ENCODE data around the gene BAK1.

BAK1 gene

DNA sequence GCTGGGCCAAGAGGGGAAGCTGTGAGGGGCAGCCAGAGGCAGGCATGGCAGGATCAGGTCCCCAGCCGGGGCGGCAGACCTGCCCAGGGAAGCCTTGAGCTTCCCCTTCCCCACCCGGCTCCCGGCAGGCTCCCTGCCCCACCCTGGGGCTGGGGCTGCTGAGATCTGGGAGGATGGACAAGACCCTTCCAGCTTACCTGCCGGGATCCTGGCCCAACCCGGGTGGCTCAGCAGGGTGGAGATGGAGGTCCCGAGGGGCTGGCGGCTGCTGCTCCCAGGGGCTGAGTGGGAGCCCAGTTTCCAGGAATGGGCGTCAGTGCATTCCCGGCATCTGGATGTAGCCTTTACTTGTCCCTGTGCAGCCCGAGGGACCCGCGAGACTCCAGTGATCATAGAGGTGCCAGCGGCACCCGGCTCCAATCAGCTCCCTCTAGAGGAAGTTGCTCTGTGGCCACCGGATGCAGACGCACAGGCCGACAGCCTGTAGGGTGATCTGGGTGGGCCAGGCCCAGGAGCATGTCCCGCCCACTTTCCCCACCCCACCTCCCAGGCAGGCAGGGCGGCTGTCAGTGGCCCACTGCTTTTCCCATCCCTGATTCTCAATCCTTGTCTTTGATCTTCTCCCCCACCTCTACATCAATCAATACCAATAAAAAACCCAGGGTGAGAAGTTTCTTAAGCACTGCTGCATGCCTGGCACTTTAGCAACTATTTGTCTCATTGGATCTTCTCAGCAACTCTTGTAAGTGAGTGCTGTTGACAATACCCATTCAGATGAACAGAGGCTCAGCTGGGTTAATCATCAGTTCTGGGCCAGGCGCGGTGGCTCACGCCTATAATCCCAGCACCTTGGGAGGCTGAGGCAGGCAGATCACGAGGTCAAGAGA is at the start of gene BAK1:
TSS of gene BAK1 (minus strand) at position 449 of the 887 bp plus-strand sequence. CDS start 2,672 bp downstream, outside the sequence.
- DNase-seq: peak; percentile 68 to 76

DNA sequence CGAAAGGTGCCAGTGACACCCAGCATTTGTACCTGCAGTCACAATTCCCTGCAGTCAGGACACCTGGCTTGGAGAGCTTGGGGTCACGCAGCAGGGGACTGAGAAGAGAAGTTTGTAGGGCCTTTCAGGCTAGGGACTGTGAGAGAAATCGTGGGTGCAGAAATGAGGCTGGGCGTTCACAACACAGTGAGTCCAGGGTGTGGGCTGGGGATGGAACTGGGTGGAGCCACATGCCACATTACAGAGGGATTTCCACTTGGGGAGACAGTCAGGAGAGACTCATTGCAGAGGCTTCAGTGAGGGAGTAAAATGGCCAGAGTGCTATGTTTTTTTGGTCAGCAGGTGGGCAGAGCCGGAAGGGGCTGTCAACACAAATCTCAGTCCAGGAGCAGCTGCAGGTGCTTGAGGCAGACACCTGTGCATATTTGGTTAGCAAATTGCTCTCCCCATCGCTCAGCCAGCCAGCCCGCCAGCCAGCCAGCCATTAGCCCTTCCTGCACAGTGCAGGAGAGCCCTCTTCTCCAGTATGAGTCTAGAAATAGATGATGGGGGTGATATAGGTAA is 48.4 kb upstream of the BAK1 start:
- DNase-seq: no peak

DNA sequence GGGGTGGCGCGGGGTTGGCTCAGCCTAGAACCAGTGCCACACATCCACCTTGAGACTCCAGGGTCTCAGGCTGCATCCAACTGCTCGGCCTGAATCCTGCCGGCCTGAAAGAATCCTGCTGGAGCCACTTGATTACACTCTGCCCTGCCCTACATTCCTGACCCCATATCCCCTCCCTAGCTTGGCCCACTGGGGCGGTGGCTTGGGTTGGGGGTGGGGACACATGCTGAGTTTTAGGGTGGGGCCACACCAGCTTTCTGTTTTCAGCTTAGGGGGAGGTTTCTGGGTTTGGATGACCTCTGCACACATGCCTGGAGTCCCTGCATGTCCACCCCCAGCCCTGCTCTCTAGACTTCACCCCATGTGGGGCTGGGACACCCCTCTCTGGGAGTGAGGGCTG is 47.8 kb upstream of the BAK1 start:
- DNase-seq: no peak

DNA sequence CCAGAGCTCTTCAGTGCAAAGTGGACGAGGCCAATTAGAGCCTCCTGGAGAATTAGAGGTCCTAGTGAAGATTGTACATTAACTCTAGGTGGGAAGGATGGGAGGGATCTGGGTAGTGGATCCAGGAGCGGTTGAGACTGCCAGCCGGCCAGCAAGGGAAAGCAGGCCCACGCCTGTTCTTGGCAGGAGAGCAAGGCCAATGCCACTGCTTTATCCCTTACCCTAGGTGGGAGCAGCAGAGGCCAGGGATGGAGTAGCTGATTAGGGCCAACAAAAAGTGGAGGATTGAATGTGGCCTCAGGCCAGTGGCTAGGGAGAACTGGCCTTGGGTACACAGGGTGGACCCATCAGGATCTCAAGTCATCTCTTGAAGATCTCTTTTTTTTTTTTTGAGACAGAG is 44.8 kb upstream of the BAK1 start:
- DNase-seq: no peak

DNA sequence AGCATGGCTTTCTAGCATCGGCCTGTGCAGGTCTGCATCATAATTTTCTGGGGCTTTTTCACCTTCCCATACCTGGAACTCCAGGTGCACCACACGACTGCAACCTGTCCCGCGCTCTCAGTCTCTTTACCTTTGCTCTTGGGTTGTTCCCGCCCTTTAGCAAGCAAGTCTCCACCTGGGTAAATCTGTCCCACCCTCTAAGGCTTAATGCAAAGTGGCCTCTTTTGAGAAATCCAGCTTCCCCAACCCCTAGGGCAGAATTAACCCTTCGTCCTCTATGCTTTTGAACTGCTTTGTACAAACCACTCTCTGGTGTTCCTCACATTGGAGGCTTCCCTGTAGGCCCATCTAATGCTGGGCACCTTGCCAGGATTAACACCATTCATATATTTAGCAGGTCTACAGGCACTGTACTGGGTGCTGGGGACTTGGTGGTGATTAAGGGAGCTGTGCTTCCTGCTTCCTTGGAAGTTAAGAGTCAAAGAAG is 43.9 kb upstream of the BAK1 start:
- DNase-seq: no peak

DNA sequence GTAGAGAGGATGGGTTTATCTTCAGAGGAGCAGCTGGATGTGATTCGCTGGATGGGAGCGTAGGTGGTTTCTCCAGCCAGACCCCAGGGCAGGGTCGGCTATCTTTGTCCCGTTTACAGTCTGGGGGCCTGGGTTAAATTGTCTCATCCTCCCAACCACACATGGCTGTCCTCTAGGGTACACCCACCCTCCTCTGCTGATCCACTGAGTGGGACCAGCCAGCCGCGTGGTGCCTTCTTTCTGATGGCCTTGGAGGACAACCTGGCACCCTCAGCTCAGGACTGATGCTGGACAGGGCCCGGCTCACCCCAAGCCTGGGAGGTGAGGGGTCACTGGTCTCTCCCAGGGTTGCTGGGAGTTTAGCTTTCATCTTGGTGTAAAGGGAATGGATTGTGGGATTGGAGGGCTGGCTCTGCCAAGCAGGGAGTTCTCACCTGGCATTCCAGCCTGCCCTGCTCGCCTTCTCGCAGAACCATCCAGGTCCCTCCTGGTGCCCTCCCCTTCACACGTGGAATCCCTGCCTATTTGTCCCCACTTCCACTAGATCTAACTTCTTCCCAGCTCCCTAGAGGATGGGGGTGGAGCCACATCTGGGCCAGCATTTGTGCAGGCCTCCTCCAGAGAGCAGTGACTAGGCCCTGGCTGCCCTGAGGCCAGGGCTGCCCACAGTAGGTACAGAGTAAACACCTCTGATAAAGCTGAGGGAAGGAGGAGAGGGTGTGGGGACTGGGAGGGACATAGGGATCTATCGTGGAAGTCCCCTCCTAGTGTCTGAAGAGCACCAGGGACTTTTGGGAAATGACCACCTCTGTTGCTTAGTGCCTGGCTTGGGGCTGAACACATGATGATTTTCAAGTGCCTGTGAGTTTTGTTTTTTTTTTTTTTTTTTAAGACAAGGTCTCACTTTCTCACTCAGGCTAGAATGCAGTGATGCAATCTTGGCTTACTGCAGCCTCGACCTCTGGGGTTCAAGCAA is 42.7 kb upstream of the BAK1 start:
- no peak for DNase-seq

DNA sequence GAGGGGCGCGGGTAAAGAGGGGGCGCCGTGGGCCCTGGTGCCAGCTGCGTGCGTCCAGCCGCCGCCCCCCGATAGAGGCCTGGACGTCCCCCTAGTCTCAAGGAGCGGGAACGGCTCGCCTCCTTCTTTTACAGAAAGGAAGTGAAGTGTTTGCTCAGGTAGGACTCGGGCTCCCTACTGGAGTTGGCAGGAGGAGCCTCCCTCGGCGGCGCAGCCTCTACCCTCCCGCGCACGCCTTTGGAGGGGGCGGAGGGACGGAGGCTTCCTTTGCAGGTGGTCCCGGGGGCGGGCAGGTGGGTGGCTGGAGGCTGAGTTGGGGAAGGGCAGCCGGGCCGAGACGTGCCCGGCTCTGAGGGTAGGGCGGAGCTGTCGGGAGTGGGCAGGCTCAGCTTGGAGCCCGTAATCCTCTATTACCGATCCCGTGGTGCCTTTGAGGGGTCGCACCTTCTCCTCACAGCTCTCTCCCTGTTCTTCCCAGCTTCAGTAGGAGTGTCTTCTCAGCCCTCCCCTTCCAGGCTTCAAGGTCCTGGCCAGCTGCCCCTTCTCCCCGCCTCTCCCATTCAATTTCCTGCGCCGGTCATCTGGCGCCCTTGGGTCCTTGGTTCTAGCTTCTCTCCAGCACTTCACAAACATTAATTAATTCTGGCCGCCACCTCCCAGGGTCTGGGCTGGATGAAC is 41.8 kb upstream of the BAK1 start:
- DNase-seq: peak; percentile 44 to 54

DNA sequence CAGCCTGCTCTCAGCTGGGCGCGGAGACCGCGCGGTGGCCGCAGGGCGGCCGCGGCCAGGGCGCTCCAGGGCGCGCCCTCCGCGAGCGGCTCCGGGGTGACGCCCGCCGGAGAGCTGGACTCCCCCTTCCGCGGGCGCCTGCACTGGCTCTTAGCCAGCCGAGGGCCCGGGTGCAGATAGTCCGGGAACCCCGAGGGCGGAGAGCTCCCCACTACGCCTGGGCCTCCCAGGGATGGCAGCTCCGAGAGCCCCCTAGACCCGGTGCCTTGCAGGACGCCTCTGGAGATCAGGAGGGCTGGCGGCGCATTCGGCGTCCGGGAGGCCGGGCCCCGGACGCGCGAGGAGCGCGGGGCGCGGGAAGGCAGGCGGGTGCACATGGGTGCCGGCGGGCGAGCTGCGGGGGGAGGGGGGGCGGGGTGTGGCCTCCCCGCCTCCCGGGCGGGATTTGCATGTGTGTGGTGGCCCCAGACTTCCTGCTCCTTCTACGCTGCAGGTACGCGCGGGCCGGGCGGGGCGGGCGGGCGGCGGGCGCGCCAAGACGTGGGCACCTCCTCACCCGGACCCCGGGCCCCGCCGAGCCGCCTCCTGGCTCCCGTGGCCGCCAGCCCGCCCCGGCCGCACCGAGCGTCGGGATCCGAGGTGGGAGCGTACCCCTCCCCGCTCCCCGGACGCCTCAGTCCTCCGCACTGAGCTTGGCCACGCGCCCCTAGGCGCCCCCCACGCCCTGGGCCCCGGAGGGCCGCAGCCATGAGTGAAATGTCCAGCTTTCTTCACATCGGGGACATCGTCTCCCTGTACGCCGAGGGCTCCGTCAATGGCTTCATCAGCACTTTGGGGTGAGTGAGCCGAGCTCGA is 41.0 kb upstream of the BAK1 start, which contains the start of gene ITPR3:
TSS of gene ITPR3 (plus strand) at position 467 of the 855 bp plus-strand sequence. CDS start at position 748, 281 bp downstream.
- peak; percentile 67 to 73 for DNase-seq

DNA sequence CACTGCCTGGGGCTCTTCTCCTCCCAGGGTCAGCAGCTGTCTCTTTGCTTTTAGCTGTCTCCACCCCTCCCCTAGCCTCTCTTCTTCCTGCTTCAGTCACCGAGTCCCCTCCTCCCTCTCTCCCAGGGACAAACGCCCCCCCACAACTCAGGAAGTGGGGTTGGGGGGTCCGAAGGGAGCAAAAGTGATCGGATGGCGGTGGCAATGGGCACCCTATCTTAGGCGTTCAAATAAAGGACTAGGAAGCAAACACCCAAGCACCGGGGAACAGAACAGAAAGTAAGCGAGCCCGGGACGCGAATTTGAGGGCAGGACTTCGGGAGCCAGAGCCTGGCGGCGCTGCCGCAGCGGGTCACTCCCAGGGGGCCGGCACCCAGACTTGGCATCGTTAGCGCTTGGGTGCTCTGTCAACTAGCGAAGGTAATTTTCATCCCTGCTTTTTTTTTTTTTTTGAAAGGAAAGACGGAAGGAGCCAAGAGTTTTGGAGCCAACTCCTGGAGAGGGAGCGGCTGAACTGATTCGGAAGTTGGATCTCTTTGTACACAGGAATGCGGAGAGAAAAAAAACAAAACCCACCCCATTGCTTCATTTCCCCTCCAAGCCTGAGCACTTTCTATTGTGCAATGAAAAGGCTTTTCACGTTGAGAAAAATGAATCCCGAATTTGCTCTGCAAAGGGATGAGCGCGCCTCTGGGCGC is 40.2 kb upstream of the BAK1 start:
- DNase-seq: peak; percentile 14 to 22

DNA sequence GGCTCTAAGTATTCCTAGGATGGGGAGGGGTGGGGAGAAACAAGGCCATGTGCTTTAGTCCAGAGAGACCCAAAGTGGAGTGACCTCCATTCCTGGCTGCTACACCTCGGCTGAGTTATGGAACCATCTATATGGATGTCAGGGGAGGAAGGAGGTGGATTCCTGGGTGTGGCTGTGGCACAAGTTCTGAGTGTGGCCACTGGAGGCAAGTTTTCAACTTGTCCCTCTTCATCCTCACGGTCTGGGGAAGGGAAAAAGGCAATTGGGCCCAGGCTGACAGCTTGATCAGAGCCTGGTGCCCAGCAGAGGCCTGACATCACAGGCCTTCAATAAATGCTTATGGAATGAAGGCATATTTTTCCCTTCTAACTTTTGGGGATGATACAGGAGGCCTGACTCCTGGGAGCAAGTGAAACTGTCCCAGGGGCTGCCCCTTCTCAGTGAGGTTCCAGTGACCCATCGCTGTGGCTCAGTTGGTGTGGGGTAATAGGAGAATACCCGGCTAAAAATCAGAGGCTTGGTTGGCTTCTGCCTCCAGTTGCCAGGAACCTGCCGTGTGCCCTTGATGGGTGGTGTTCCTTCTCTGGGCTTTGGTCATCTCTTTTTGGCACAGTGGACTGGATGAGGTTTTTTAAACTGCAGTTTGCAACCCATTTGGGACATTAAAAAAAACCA is 39.2 kb upstream of the BAK1 start:
- no peak for DNase-seq

DNA sequence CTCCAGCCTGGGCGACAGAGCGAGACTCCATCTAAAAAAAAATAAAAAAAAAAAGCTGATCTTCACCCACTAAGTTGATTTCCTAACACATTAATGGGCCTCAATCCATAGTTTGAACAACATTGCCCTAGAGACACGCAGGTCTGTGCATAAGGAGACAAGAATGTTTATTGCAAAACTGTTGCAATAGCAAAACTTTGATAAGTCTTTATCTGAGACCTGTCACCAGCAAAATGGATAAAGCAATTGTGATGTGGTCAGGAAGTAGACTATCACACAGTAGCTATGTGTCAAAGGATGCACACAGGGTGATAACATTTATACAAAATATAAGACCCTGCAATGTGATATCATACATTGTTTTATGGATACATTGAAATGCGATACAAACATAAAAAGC is 36.8 kb upstream of the BAK1 start:
- no peak for DNase-seq

DNA sequence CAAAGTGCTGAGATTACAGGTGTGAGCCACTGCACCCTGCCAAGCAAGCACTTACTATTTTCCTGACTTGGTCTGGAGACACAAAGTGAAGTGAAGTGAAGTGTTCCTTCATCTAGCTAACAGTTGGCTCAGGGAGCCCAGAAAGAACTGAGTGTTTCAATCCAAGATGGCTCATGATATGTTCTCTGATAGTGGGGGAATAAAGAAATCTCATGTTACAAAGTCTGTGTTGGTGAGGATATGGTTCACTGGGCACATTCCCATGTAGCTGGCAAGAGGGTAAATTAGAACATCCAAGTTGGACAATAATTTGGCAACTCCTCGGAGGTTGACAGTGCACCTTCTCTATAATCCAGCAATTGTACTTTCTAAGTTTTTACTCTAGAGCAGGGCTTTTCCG is 36.0 kb upstream of the BAK1 start:
- no peak for DNase-seq

DNA sequence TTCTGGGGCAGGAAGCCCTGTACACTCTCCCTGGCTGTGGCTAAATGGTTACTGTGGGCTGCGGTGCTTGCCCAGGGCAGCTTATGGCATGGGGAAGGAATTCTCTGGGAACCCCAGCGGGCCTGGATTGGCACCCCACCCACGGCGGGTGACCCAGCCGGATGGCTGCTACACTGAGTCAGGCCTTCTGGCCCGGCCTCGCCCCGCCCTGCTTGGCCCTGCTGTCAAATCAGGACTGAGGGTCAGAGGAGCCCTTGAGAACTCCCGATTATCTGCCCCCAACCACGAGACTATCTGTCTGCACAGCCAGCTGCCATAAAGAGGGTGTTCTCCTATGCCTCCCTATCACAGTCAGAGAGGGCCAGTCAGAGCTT is 33.7 kb upstream of the BAK1 start:
- DNase-seq: no peak

DNA sequence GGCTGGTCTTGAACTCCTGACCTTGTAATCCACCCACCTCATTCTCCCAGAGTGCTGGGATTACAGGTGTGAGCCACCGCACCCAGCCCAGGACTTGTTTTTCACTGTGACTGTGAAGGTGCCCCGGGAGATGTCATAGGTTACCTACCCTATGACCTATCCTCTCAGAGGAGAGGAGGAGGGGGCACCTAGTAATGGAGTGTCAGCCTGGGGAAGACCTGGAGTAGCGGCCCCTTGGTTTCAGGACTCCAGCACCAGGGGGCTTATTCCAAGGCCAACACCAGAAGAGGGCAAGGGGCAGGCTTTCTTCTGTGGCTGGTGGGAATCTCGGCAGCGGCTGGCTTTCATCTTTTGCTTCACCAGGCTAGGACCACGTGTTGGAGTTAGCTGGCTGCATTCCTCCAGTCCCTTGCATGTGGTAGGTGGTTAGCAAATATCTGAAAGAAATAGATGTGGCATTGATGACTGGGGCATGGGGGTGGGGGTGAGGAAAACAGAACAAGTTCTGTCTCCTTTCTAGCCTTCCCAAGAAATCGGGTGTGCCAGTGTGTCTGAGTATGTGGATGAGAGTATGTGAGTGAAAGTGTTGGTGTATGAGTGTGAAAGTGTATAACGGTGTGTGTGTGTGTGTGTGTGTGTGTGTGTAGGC is 33.2 kb upstream of the BAK1 start:
- no peak for DNase-seq

DNA sequence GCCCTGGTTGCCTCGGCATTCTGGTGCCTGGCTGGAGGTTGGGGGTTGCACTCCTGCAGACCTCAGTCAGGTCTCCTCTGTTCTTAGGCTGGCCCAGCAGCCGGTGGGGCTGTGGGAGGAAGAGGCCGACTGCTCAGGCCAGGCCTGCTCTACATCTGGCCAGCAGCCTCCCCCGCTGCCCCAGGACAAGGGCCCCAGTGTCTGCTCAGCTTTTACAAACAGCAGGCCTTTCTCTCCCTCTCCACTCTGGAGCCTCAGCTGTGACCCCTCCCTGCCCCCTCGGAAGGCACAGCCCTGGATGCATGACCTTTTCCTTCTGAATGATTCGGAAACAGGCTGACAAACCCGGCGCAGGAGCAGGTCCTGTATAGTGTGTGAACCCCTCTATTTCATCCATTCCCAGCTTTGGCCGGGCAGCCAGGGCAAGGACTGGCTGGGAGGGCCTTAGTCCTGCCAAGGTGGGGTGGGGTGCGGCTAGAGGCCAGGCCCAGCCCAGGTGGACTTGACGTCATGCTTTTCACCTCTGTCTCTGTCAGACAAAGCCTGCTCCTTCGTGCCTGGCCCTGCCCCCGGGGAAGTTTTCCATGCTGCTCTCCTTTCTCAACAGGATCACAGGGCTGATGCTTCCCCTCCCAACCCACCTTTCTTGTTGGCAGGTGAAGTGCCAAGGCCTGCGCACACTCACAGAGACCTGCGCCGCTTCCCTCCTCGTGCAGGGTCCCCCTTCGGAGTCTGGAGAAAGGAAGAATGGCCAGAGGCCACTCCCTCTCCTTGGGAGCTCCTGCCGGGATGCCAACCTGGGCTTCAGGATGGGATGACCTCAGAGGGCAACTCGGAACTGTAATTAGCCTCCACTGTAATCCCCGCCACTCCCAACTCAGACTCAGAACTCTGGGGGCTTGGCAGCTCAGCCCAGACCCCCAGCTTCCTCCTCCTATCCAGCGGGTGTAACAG is 31.0 kb upstream of the BAK1 start:
- DNase-seq: no peak

DNA sequence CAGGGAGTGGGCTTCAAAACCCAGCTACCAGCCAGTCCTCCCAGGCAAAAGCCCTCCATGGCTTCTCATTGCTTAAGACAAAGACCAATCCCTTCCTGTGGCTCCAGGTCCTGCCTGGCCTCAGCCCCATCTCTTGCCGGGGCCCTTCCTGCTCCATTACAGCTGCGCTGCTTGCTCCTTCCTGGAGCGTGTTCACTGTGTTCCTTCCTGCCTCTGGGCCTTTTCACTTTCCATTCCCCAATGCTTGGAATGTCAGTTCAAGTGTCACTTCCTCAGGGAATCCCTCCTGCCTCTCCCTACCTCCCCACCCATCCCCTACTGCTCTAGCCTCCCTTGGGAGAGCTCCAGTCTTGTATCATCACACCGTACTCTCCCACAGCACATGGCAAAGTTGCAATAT is 30.0 kb upstream of the BAK1 start:
- no peak for DNase-seq

DNA sequence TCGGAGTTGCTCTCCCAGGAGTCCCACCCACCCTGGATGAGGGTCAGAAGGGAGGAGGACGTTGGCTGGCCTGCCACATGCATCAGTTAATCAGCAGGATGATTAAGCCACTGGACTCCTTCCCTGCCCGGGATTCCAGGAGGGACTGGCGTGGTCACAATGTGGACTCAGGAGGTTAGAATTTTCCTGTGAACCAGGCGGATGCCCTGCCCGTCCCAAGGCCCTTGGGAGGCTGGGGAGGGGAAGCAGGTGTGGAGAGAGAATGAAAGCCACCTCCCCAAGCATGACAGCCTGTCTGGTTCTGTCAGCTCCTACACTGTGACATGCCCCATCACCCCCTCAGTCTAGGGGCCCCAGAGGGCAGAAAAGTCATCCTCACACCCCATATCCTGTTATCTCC is 29.5 kb upstream of the BAK1 start:
- DNase-seq: no peak

DNA sequence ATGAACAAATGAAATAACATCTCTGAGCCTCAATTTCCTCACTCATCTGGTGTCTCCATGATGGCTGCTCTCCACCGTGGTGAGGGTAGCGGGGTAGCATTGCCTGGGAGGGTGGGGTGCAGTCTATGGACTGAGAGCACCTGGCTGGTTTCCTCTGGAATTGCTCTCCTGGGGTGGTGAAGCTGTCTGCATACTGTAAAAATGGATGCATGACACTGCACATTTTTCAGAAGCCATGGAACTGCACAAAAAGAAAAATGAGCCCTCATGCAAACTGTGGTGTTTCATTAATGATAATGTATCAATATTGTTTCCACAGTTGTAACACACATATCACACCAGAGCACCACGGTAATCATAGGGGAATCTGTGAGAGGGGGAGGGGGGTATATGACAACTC is 28.9 kb upstream of the BAK1 start:
- DNase-seq: no peak

DNA sequence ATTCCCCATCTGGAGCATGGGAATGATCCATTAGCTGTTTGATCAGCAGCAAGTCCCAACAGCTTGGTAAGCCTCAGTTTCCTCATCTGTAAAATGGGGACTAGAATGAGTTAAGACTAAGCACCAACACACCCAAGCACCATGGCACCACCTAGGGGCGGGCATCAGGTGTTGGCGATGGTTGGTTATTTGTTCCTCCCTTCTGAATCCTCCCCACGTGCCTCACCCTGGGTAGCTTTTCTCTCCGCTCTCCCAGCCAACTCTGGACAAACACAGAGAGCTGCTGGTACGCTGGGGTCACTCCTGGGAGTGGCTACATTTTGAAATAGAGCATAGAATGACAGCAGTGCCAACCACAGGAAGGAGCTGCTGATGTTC is 27.7 kb upstream of the BAK1 start:
- peak in 1 of 2 experiments; percentile 32 for DNase-seq
